ENCODE measurements around the gene MPDU1. TPM values are rescaled to one million over a fixed set of nuclear protein-coding genes. Genes with fewer than 3 reads are reported as not detected.

MPDU1 gene
- total RNA-seq, 1 donor from 2014 or later: 157 TPM

DNA sequence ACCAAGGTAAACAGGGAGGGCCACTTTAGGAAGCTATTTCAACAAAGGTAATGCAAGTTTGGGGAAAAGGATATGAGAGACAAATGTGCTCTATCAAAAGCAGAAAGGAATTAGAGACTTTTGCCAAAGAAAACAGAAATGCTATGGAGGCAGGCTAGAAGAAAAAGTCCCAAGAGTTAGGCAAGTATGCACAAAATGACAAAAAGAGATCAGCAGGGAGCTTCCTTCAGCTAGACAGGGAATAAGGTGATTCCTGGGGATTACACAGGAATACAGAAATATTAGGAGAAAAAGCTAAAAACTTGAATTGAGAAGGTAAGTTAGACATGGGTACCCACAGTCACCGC is 28.6 kb downstream of the MPDU1 start:
- TF ChIP-seq, protein P1, sequence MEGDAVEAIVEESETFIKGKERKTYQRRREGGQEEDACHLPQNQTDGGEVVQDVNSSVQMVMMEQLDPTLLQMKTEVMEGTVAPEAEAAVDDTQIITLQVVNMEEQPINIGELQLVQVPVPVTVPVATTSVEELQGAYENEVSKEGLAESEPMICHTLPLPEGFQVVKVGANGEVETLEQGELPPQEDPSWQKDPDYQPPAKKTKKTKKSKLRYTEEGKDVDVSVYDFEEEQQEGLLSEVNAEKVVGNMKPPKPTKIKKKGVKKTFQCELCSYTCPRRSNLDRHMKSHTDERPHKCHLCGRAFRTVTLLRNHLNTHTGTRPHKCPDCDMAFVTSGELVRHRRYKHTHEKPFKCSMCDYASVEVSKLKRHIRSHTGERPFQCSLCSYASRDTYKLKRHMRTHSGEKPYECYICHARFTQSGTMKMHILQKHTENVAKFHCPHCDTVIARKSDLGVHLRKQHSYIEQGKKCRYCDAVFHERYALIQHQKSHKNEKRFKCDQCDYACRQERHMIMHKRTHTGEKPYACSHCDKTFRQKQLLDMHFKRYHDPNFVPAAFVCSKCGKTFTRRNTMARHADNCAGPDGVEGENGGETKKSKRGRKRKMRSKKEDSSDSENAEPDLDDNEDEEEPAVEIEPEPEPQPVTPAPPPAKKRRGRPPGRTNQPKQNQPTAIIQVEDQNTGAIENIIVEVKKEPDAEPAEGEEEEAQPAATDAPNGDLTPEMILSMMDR (IDR thresholded peaks at IDR 0.05): no peak
- no peaks in the 10 kb centered on the region for H3K27me3 ChIP-seq
- H3K4me1 ChIP-seq: peaks cover 0 to 26% of the 10 kb centered on the region in 2 donors
- no peaks in the 10 kb centered on the region for H3K9me3 ChIP-seq
- peak overlapping the region in 1 of 2 donors; percentile 97 for H3K4me3 ChIP-seq
- H3K27ac ChIP-seq: no peak overlapping the region
- no peaks in the 10 kb centered on the region for H3K36me3 ChIP-seq
- intact Hi-C loops (cut with DNase I): loop anchor here (10.0 kb wide), 1 partner anchor 233 kb away; no protein-coding TSS in a partner anchor
- no peak for DNase-seq (ENCODE audit: low spot score in 2 of 2)

DNA sequence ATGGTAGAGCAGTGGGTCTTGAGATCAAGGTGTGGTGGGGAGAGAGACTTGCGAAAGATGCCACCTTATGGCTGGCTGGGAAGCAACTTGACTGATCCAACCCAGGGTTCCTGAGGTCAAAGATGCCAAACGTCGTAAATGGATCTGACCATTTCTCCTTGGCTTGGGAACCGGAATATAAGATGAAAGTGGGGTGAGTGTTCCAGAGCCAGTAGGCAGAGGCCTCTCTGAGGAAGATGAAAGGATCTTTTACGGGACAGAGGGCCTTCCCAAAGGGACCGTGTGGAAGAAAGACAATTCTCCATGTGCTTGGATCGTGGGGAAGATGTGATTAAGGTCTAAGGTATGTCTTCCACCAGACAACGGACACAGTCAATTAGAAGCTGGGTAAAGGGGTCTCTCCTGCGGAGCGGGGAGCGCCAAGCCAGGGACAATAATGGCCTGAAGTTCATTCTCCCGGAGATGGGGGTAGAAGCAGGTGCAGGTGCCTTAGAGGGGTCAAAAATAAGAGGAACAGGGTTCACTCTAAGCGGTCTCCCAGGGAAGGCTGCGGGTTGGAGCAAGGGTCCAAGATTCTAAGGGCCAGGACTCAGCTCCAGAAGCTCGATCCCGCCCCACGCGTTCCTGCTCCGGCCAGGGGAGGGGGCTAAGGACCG is 30.2 kb downstream of the MPDU1 start:
- TF ChIP-seq, protein P1 (IDR thresholded peaks at IDR 0.05): peak in 2 of 3 experiments; percentile 6 to 9
- no peaks in the 10 kb centered on the region for H3K27me3 ChIP-seq
- no peaks in the 10 kb centered on the region for H3K9me3 ChIP-seq
- intact Hi-C loops (cut with DNase I): loop anchor here (1.0 to 10.0 kb wide), 6 partner anchors 25 to 263 kb away; partner anchors contain the start of genes POLR2A and WRAP53
- no peaks in the 10 kb centered on the region for H3K36me3 ChIP-seq
- no peak for DNase-seq (ENCODE audit: low spot score in 2 of 2)
- H3K4me3 ChIP-seq: peak overlapping the region; percentile 91 to 97
- peaks cover 0 to 26% of the 10 kb centered on the region in 2 donors for H3K4me1 ChIP-seq
- peak overlapping the region; percentile 84 to 89 for H3K27ac ChIP-seq

DNA sequence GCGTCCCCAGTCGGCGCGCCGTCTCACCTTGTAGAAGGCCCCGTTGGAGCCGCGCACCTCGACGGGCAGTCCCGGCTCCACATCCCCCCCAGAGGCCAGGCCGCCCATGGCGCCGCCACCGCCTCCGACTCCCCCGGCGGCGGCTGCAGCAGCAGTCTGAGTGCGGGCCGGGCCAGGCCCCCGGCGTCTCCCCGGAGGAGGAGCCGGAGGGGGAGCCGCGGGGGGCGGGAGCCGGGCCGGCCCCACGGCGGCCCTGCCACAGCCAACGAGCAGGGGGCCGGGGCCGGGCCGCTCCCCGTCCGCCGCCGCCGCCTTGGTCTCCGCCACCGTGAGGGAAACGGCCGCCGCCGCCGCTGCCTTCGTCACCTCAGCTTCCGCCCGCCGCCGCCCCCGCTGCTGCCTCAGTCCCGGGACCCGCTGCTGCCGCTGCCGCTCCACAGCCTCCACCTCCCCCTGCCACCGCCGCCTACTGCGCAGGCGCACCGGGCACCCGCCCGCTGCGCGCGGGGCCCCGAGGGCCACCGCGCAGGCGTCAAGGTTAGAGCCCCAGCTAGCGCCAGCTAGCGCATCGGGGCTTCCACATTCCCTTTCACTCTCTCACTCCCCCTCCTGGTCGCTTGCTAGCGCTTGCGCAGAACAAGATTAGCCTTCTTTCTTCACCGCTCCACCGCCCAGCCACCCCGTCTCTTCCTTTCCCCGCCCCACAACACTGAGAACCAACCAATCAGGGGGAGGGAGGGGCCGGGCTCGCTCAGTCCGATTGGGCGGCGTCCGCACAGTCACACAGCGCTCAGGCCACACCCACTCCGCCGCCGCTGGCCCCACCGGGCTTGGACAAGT is 31.0 kb downstream of the MPDU1 start, which contains the start of gene FXR2:
FXR2 (minus strand) TSS at position 473 of the 840 bp plus-strand sequence; CDS start at position 108, 365 bp downstream.
- intact Hi-C loops (cut with DNase I): loop anchor here (1.0 to 10.0 kb wide), 7 partner anchors 13 to 264 kb away; partner anchors contain the start of genes POLR2A, SAT2 and WRAP53
- H3K4me3 ChIP-seq: peak within 1 kb of the TSS; percentile 91 to 97
- H3K4me1 ChIP-seq: peaks cover 0 to 26% of the 10 kb centered on the region in 2 donors
- peak within 1 kb of the TSS; percentile 85 to 89 for H3K27ac ChIP-seq
- no peaks in the 10 kb centered on the region for H3K27me3 ChIP-seq
- DNase-seq (ENCODE audit: low spot score in 2 of 2): peak; percentile 98 to 100
- H3K36me3 ChIP-seq: no peaks in the 10 kb centered on the region
- TF ChIP-seq, protein P1 (IDR thresholded peaks at IDR 0.05): peak; percentile 61 to 67 (median 62)
- H3K9me3 ChIP-seq: no peaks in the 10 kb centered on the region

DNA sequence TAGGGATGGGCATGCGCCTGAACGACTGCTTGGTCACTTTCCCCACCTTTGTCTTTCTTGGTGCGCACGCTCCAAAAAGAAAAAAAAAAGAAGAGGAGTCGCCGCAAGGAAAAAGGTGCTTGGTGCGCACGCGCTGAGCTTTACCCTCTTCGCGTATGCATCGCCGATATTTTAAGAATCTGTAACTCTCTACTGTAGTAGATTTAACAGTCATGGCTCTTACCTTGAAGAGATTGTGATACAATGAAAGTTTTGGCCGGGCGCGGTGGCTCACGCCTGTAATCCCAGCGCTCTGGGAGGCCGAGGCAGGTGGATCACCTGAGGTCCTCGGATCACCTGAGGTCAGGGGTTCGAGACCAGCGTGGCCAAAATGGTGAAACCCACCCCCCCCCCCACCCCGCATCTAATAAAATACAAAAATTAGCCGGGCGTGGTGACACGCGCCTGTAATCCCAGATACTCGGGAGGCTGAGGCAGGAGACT is 31.7 kb downstream of the MPDU1 start:
- peak overlapping the region; percentile 85 to 89 for H3K27ac ChIP-seq
- intact Hi-C loops (cut with DNase I): loop anchor here (1.0 to 10.0 kb wide), 5 partner anchors 12 to 265 kb away; partner anchors contain the start of gene SAT2
- H3K4me3 ChIP-seq: peak overlapping the region; percentile 50 to 70
- no peaks in the 10 kb centered on the region for H3K9me3 ChIP-seq
- no peaks in the 10 kb centered on the region for H3K36me3 ChIP-seq
- peaks cover 0 to 24% of the 10 kb centered on the region in 2 donors for H3K4me1 ChIP-seq
- no peak for DNase-seq (ENCODE audit: low spot score in 2 of 2)
- TF ChIP-seq, protein P1 (IDR thresholded peaks at IDR 0.05): no peak
- H3K27me3 ChIP-seq: no peaks in the 10 kb centered on the region

DNA sequence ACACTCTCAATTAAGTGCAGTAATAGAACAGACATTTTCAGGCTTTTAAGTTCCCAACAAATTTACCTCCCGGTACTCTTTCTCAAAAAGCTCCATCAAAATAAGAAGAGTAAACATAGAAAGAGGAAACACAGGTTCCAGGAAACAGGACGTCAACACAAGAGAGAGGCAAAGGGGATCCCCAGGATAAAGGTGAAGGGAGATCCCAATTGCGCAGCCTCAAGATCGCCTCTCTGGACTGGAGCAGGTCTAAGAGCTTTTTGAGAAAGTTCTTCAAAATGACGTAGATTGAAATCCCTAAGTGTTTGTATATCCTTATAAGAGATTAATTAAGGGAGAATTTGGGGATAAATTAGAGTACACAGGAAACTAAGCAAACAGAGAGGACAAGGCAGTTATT is 35.0 kb downstream of the MPDU1 start:
- no peak overlapping the region for H3K4me3 ChIP-seq
- TF ChIP-seq, protein P1 (IDR thresholded peaks at IDR 0.05): no peak
- no peak overlapping the region for H3K27ac ChIP-seq
- no peaks in the 10 kb centered on the region for H3K9me3 ChIP-seq
- no peaks in the 10 kb centered on the region for H3K36me3 ChIP-seq
- intact Hi-C loops (cut with DNase I): loop anchor here (10.0 kb wide), 1 partner anchor 226 kb away; no protein-coding TSS in a partner anchor
- no peaks in the 10 kb centered on the region for H3K27me3 ChIP-seq
- no peak for DNase-seq (ENCODE audit: low spot score in 2 of 2)
- H3K4me1 ChIP-seq: peaks cover 0 to 6% of the 10 kb centered on the region in 2 donors
